OCI-LY1 (cell line): ENCODE measurements around the gene MDC1.

Source experiments
- H2AFZ ChIP-seq: fragments of 200-600 bp; sonication (generic), shearing (Covaris generic); 2 replicates; pipeline ENCODE4 v1.6.0; 2014; ENCODE audit warnings: antibody characterized with exemption, mild to moderate bottlenecking, low read length
- H3F3A ChIP-seq: fragments of 200-600 bp; sonication (generic), shearing (Covaris generic); 2 replicates; pipeline ENCODE4 v1.6.0; 2014; ENCODE audit warnings: mild to moderate bottlenecking, antibody characterized with exemption, low read length, moderate library complexity; ENCODE audit not compliant: insufficient read depth
- H3K27ac ChIP-seq: fragments of 200-600 bp; sonication (generic); 2 replicates; pipeline ENCODE4 v1.5.1; 2014; ENCODE audit warnings: low read length, mixed run types, mild to moderate bottlenecking, low read depth; ENCODE audit not compliant: poor library complexity, severe bottlenecking
- H3K27me3 ChIP-seq: fragments of 200-600 bp; sonication (generic); 2 replicates; pipeline ENCODE4 v1.6.0; 2014; ENCODE audit warnings: antibody characterized with exemption, mild to moderate bottlenecking, low read length, moderate library complexity; ENCODE audit not compliant: insufficient read depth
- H3K36me3 ChIP-seq: fragments of 200-600 bp; sonication (generic); 2 replicates; pipeline ENCODE4 v1.6.1; 2014; ENCODE audit warnings: mild to moderate bottlenecking, antibody characterized with exemption, low read length, moderate library complexity, mixed read lengths; ENCODE audit not compliant: insufficient read depth
- H3K4me1 ChIP-seq: fragments of 200-600 bp; sonication (generic); 2 replicates; pipeline ENCODE4 v1.5.1; 2014; ENCODE audit warnings: mild to moderate bottlenecking, low read length, moderate library complexity; ENCODE audit not compliant: insufficient read depth, severe bottlenecking
- H3K4me2 ChIP-seq: fragments of 200-600 bp; sonication (generic), shearing (Covaris generic); 2 replicates; pipeline ENCODE4 v1.6.1; 2014; ENCODE audit warnings: low read length
- H3K4me3 ChIP-seq: fragments of 200-600 bp; sonication (generic); 2 replicates; pipeline ENCODE4 v1.5.1; 2014; ENCODE audit warnings: low read length, low read depth, mild to moderate bottlenecking, mixed read lengths; ENCODE audit not compliant: poor library complexity, severe bottlenecking
- H3K79me2 ChIP-seq: fragments of 200-600 bp; shearing (Covaris generic); 2 replicates; pipeline ENCODE4 v1.6.1; 2016; ENCODE audit warnings: mixed run types, low read length, mixed read lengths; ENCODE audit not compliant: insufficient read depth
- H3K9ac ChIP-seq: fragments of 200-600 bp; sonication (generic), shearing (Covaris generic); 2 replicates; pipeline ENCODE4 v1.6.1; 2014; ENCODE audit warnings: mild to moderate bottlenecking, low read length, mixed read lengths
- H3K9me2 ChIP-seq: fragments of 200-600 bp; sonication (generic), shearing (Covaris generic); 2 replicates; pipeline ENCODE4 v1.6.1; 2014; ENCODE audit warnings: low read depth, mild to moderate bottlenecking, low read length, mixed read lengths
- H3K9me3 ChIP-seq: fragments of 200-600 bp; shearing (Covaris generic); 2 replicates; pipeline ENCODE4 v1.6.1; 2014; ENCODE audit warnings: low read length, mixed read lengths
- H4K20me1 ChIP-seq: fragments of 200-600 bp; sonication (generic), shearing (Covaris generic); 2 replicates; pipeline ENCODE4 v1.6.0; 2016; ENCODE audit warnings: mild to moderate bottlenecking, low read length; ENCODE audit not compliant: insufficient read depth
- CTCF ChIP-seq: fragments of 200-600 bp; sonication (generic), shearing (Covaris generic); IDR thresholded peaks from 2 replicates; pipeline ENCODE4 v1.5.1; 2017; ENCODE audit warnings: mild to moderate bottlenecking, antibody characterized with exemption, low read length, moderate library complexity, mixed read lengths
- EZH2 ChIP-seq: fragments of 200-600 bp; sonication (generic), shearing (Covaris generic); IDR thresholded peaks from 2 replicates; pipeline ENCODE4 v1.8.0; 2017; ENCODE audit warnings: borderline replicate concordance, mixed run types, mild to moderate bottlenecking, antibody characterized with exemption, low read length, moderate library complexity, mixed read lengths

Gene MDC1

GRCh38 chr6:30747300-30747687 lies 30.2 kb upstream of the MDC1 start:
- H3K79me2 ChIP-seq, result no peaks in the 10 kb centered on the region
- no peaks in the 10 kb centered on the region for H3K9me2 ChIP-seq
- no peaks in the 10 kb centered on the region for H4K20me1 ChIP-seq
- H3K9me3 ChIP-seq, result no peaks in the 10 kb centered on the region
- no peak overlapping the region for H3K4me2 ChIP-seq
- no peak overlapping the region for H2AFZ ChIP-seq
- no peak overlapping the region for H3K9ac ChIP-seq
- peaks cover 17% of the 10 kb centered on the region for H3K4me1 ChIP-seq
- no peak for TF ChIP-seq CTCF
- TF ChIP-seq EZH2, result no peak
- no peaks in the 10 kb centered on the region; the same call in 1 of the 2 replicates for H3K27me3 ChIP-seq
- H3K36me3 ChIP-seq, result no peaks in the 10 kb centered on the region
- H3K4me3 ChIP-seq, result no peak overlapping the region
- H3K27ac ChIP-seq, result no peak overlapping the region
- H3F3A ChIP-seq, result no peaks in the 10 kb centered on the region

- Histone ChIP-seq H3K79me2 (no peaks in the 10 kb centered on the region), H2AFZ (no peak within 1 kb of the TSS)
These were observed 27.1 kb upstream of the MDC1 start, which contains the start of gene IER3 for GRCh38 chr6:30744054-30744805. TSS of gene IER3 (minus strand) at chr6:30744547. CDS start at chr6:30744518, 29 bp downstream.

More at GRCh38 chr6:30744054-30744805, 27.1 kb upstream of the MDC1 start, which contains the start of gene IER3:
- H4K20me1 ChIP-seq, result no peaks in the 10 kb centered on the region
- no peaks in the 10 kb centered on the region for H3F3A ChIP-seq
- H3K4me2 ChIP-seq, result peak within 1 kb of the TSS; percentile 73
- no peaks in the 10 kb centered on the region; the same call in 1 of the 2 replicates for H3K27me3 ChIP-seq
- peak within 1 kb of the TSS; percentile 86 for H3K4me3 ChIP-seq
- H3K4me1 ChIP-seq, result peaks cover 24% of the 10 kb centered on the region
- no peaks in the 10 kb centered on the region for H3K9me2 ChIP-seq
- H3K27ac ChIP-seq, result no peak within 1 kb of the TSS
- peak within 1 kb of the TSS; percentile 84 for H3K9ac ChIP-seq
- TF ChIP-seq EZH2 (no peak), CTCF (peak; percentile 68)
- H3K36me3 ChIP-seq, result peaks cover 12% of the 10 kb centered on the region
- no peaks in the 10 kb centered on the region for H3K9me3 ChIP-seq
